Endothelial cell of umbilical vein (primary cell): ENCODE measurements around the gene DGCR2. TPM values are rescaled to one million over a fixed set of nuclear protein-coding genes. Genes with fewer than 3 reads are reported as not detected.

Experiments
- BruUV-seq: library from RNA; stranded (reverse); fragments of 400-500 nt; replicated peaks from 2 replicates; lab custom pipeline; 2021; lab: Mats Ljungman, UMichigan
- CTCF ChIA-PET: fragments of 300-600, 350-600 bp; sonication (Branson Sonifier 250); formaldehyde crosslinking; loops from one replicate; lab custom pipeline; 2021; ENCODE audit warnings: antibody characterized with exemption, inconsistent platforms; lab: Charles Lee
- POLR2A ChIA-PET: fragments of 300-600, 350-600 bp; sonication (Branson Sonifier 250); formaldehyde crosslinking; loops from one replicate; lab custom pipeline; 2021; ENCODE audit warnings: antibody characterized with exemption, inconsistent platforms; lab: Charles Lee
- DNase-seq: peaks from one replicate; pipeline ENCODE4 v3.0.0-alpha.2; 2011; ENCODE audit warnings: low read depth, low spot score
- FAIRE-seq: peaks from 2 replicates; lab custom pipeline; 2011; peaks lifted over from hg19 to GRCh38; lab: Jason Lieb, UNC
- H2AFZ ChIP-seq: 2 replicates; pipeline ENCODE4 v1.6.0; 2012; ENCODE audit warnings: low read depth, low read length, control low read depth, inconsistent platforms
- H3K27ac ChIP-seq: 2 replicates; pipeline ENCODE4 v1.5.1; 2011; ENCODE audit warnings: low read depth, mild to moderate bottlenecking, control low read depth, low read length, moderate library complexity; ENCODE audit not compliant: insufficient read depth
- H3K27me3 ChIP-seq, 2 experiments: 2 replicates each; pipeline versions ENCODE4 v1.6.0 to v1.6.1; 2011; ENCODE audit warnings: low read length in 2 of 2, mixed read lengths in 1 of 2; ENCODE audit not compliant: control insufficient read depth in 2 of 2, insufficient read depth in 2 of 2
- H3K36me3 ChIP-seq, 2 experiments: 2 replicates in 1 of 2; 3 replicates in 1 of 2; pipeline ENCODE4 v1.5.1; 2011; ENCODE audit warnings: low read length in 2 of 2, mild to moderate bottlenecking in 1 of 2, moderate library complexity in 1 of 2; ENCODE audit not compliant: control insufficient read depth in 2 of 2, insufficient read depth in 2 of 2; ENCODE audit errors: extremely low read depth in 1 of 2
- H3K4me1 ChIP-seq: 3 replicates; pipeline ENCODE4 v1.5.1; 2011; ENCODE audit warnings: mild to moderate bottlenecking, low read length; ENCODE audit not compliant: control insufficient read depth, insufficient read depth; ENCODE audit errors: extremely low read depth
- H3K4me2 ChIP-seq: 2 replicates; pipeline ENCODE4 v1.6.1; 2011; ENCODE audit warnings: low read length, control low read depth, mixed read lengths; ENCODE audit not compliant: insufficient read depth
- H3K4me3 ChIP-seq, 3 experiments: fragments of 200-600 bp in 1 of 3; sonication (generic), shearing (Covaris generic) in 1 of 3; replicated peaks in 1 of 3; 2 replicates each; pipeline ENCODE4 v1.5.1; 2011 to 2016; ENCODE audit warnings: control low read depth in 3 of 3, low read length in 3 of 3, mild to moderate bottlenecking in 2 of 3, inconsistent platforms in 1 of 3, low read depth in 1 of 3, moderate library complexity in 1 of 3; ENCODE audit not compliant: insufficient read depth in 1 of 3
- H3K79me2 ChIP-seq: 2 replicates; pipeline ENCODE4 v1.6.0; 2012; ENCODE audit warnings: low read length, inconsistent platforms; ENCODE audit not compliant: control insufficient read depth, insufficient read depth
- H3K9ac ChIP-seq: replicated peaks from 2 replicates; pipeline ENCODE3; 2011; ENCODE audit warnings: low read length, control low read depth; ENCODE audit not compliant: insufficient read depth; ENCODE audit errors: extremely low read depth
- H3K9me1 ChIP-seq: replicated peaks from 3 replicates; pipeline ENCODE4 v1.6.0; 2011; ENCODE audit warnings: mild to moderate bottlenecking, low read length; ENCODE audit not compliant: control insufficient read depth, insufficient read depth; ENCODE audit errors: extremely low read depth
- H3K9me3 ChIP-seq: replicated peaks from 2 replicates; pipeline ENCODE4 v1.5.1; 2012; ENCODE audit warnings: low read length, inconsistent platforms; ENCODE audit not compliant: control insufficient read depth, insufficient read depth
- H4K20me1 ChIP-seq: replicated peaks from 2 replicates; pipeline ENCODE3; 2011; ENCODE audit warnings: mild to moderate bottlenecking, low read length; ENCODE audit not compliant: control insufficient read depth, insufficient read depth; ENCODE audit errors: extremely low read depth
- EZH2 ChIP-seq: IDR thresholded peaks from 2 replicates; pipeline ENCODE4 v1.6.1; 2012; ENCODE audit warnings: borderline replicate concordance, low read depth, mild to moderate bottlenecking, moderate library complexity, low read length, inconsistent platforms; ENCODE audit not compliant: severe bottlenecking
- FOS ChIP-seq: IDR thresholded peaks from 2 replicates; pipeline ENCODE4 v1.6.1; 2011; ENCODE audit warnings: mild to moderate bottlenecking, low read length, moderate library complexity, borderline replicate concordance; ENCODE audit not compliant: insufficient read depth
- GATA2 ChIP-seq: IDR thresholded peaks from 2 replicates; pipeline ENCODE4 v1.7.0; 2011; ENCODE audit warnings: low read depth, mild to moderate bottlenecking, moderate library complexity, mixed read lengths, low read length; ENCODE audit not compliant: insufficient read length, insufficient read depth
- JUN ChIP-seq: IDR thresholded peaks from 2 replicates; pipeline ENCODE4 v1.6.1; 2011; ENCODE audit warnings: borderline replicate concordance, low read depth; ENCODE audit not compliant: insufficient read length, insufficient read depth
- MYC ChIP-seq: IDR thresholded peaks from one replicate; pipeline ENCODE4 v1.6.1; 2011; ENCODE audit warnings: mild to moderate bottlenecking, low read depth, low read length
- POLR2A ChIP-seq: IDR thresholded peaks from 2 replicates; pipeline ENCODE4 v1.6.1; 2012; ENCODE audit warnings: low read depth, mild to moderate bottlenecking, control low read depth, low read length
- POLR2AphosphoS5 ChIP-seq: IDR thresholded peaks from 2 replicates; pipeline ENCODE4 v1.6.1; 2012; ENCODE audit warnings: low read depth, mild to moderate bottlenecking, control low read depth, low read length, moderate library complexity; ENCODE audit not compliant: insufficient read depth
- dilution Hi-C: fragments of 300-500 bp; cut with MboI; formaldehyde crosslinking; loops from one replicate; pipeline ENCODE4 v1.15.0; 2019; ENCODE audit warnings: low sequenced_read_pairs; ENCODE audit not compliant: extremely low pct_ligation_motif_present
- intact Hi-C: fragments of 100-400 bp; cut with micrococcal nuclease; formaldehyde crosslinking; loops from one replicate; pipeline ENCODE4 v1.10.0; 2022
- polyA plus RNA-seq, 4 experiments: library from polyadenylated mRNA; depleted of rRNA in 3 of 4; stranded (reverse) in 3 of 4; unstranded in 1 of 4; fragments of >200 nt; gene quantifications; 2 replicates each; pipeline versions ENCODE4 v1.2.1 to v1.2.3, GENCODE V29; 2011 to 2012; ENCODE audit warnings: missing spikeins in 1 of 4
- total RNA-seq: library from RNA; stranded (reverse); gene quantifications from 2 replicates; pipeline ENCODE4 v1.2.3, GENCODE V29; 2021
- TF ChIP-seq, protein P1 (sequence below): IDR thresholded peaks from 2 replicates; pipeline ENCODE4 v1.6.1; 2011; ENCODE audit not compliant: insufficient read depth, insufficient read length
- TF ChIP-seq, protein P2 (sequence below), 2 donors: IDR thresholded peaks; 1 replicate in 1 of 2; 2 replicates in 1 of 2; pipeline ENCODE4 v1.5.1; 2011; ENCODE audit warnings: low read length in 2 of 2, mild to moderate bottlenecking in 2 of 2, moderate library complexity in 2 of 2, control low read depth in 1 of 2, inconsistent platforms in 1 of 2, low read depth in 1 of 2; ENCODE audit not compliant: insufficient read depth in 1 of 2; ENCODE audit errors: extremely low read depth in 1 of 2

Gene DGCR2
- total and polyA plus RNA-seq, 2 donors (not counting 3 experiments of a cell fraction or from before 2014, with no cell fraction given): 44.8 to 51.2 TPM

DNA sequence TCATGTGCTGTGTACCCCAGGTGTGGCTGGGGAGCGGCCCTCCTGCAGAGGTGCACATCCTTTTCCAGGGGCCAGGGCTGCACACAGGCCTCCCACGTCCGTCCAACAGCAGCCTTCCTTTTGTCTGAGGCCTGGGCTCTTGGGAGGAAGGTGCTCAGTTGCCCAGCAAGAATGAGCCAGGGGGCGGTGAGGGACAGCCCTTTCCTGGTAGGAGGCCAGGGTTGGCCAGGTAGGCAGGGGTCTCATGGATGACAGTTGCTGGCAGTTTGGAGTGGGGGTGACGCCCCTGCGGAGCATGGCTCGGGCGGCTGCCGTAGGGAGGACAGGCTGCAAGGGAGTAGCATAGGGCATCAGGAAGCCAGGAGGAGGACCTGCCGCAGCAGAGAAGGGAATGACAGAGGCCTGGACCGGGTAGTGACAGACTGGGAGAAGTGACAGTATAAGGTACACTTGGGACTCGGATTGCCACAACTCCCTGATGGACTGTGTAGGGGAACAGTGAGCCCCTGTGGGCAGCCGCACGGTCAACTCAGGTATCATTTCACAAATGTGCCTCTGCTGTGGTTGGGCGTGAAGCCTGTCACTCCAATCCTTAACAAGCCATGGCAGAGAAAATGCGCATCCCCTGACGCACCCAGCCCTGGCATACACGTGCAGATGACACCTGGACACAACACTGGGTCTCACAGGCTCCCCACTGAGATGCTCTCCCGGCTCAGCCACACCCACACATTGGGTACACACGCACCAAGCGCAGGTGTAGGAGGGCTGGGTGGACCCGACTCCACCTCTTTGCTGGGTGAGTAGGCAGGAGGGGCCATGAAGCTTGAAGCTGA is 79.7 kb downstream of the DGCR2 start:
- no peaks in the 10 kb centered on the region for H3K27me3 ChIP-seq
- H3K79me2 ChIP-seq: no peaks in the 10 kb centered on the region
- TF ChIP-seq MYC (no peak), POLR2AphosphoS5 (no peak)
- no peak overlapping the region for H3K4me3 ChIP-seq
- H3K4me1 ChIP-seq: no peaks in the 10 kb centered on the region
- H2AFZ ChIP-seq: no peak overlapping the region
- CTCF ChIA-PET: no interaction called here
- dilution Hi-C loops (no loop called here), intact Hi-C loops (no loop called here)
- H3K9me3 ChIP-seq: no peaks in the 10 kb centered on the region
- H3K9ac ChIP-seq: no peak overlapping the region
- H3K9me1 ChIP-seq: no peaks in the 10 kb centered on the region
- H3K27ac ChIP-seq: no peak overlapping the region
- POLR2A ChIA-PET: no interaction called here
- DNase-seq: no peak
- no peak for FAIRE-seq
- no peaks in the 10 kb centered on the region for H4K20me1 ChIP-seq
- H3K36me3 ChIP-seq: peaks cover 2 to 54% of the 10 kb centered on the region in 2 experiments
- no peak overlapping the region for H3K4me2 ChIP-seq
- no TSS peak for BruUV-seq

DNA sequence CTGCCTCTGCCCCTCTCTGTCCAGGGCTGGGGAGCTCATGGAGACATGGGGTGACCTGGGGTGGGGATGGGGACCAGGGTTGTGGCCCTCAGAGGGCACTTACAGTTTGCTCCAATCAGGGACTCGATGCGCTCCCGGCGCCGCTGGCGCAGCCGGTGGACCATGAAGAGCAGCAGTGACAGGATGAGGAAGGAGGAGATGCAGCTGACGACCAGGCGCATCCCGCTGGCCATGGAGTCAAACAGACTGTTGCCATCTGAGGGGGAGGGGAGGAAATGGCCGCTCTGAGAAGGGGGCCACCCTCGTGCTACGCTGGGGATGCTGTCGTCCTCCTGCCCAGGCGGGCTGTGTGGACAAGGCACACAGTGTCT is 80.5 kb downstream of the DGCR2 start:
- POLR2A ChIA-PET: no interaction called here
- TF ChIP-seq, protein P1, sequence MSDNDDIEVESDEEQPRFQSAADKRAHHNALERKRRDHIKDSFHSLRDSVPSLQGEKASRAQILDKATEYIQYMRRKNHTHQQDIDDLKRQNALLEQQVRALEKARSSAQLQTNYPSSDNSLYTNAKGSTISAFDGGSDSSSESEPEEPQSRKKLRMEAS: no peak
- TF ChIP-seq MYC (no peak), GATA2 (no peak), JUN (no peak), EZH2 (no peak), FOS (no peak), POLR2A (no peak), POLR2AphosphoS5 (no peak)
- TF ChIP-seq, protein P2, sequence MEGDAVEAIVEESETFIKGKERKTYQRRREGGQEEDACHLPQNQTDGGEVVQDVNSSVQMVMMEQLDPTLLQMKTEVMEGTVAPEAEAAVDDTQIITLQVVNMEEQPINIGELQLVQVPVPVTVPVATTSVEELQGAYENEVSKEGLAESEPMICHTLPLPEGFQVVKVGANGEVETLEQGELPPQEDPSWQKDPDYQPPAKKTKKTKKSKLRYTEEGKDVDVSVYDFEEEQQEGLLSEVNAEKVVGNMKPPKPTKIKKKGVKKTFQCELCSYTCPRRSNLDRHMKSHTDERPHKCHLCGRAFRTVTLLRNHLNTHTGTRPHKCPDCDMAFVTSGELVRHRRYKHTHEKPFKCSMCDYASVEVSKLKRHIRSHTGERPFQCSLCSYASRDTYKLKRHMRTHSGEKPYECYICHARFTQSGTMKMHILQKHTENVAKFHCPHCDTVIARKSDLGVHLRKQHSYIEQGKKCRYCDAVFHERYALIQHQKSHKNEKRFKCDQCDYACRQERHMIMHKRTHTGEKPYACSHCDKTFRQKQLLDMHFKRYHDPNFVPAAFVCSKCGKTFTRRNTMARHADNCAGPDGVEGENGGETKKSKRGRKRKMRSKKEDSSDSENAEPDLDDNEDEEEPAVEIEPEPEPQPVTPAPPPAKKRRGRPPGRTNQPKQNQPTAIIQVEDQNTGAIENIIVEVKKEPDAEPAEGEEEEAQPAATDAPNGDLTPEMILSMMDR (IDR thresholded peaks at IDR 0.05; ENCODE audit: extremely low read depth in 1 of 2, insufficient read depth in 1 of 2, low read depth in 1 of 2, low read length in 2 of 2): no peak
- FAIRE-seq (no peak), DNase-seq (no peak)
- Histone ChIP-seq H3K27me3 (no peaks in the 10 kb centered on the region), H3K9ac (no peak overlapping the region), H3K9me1 (no peaks in the 10 kb centered on the region), H3K4me3 (no peak overlapping the region), H3K79me2 (no peaks in the 10 kb centered on the region), H3K9me3 (no peaks in the 10 kb centered on the region), H2AFZ (no peak overlapping the region), H3K4me2 (no peak overlapping the region), H3K27ac (no peak overlapping the region), H3K36me3 (peaks cover 2 to 47% of the 10 kb centered on the region in 2 experiments), H3K4me1 (no peaks in the 10 kb centered on the region), H4K20me1 (no peaks in the 10 kb centered on the region)
- CTCF ChIA-PET: no interaction called here
- dilution Hi-C loops (no loop called here), intact Hi-C loops (no loop called here)
- BruUV-seq: no TSS peak
